Measurements from ENCODE around the gene FIBP.
A peak's percentile ranks its signal among the peaks of the same experiment; 100 is the strongest.

Gene FIBP

DNA sequence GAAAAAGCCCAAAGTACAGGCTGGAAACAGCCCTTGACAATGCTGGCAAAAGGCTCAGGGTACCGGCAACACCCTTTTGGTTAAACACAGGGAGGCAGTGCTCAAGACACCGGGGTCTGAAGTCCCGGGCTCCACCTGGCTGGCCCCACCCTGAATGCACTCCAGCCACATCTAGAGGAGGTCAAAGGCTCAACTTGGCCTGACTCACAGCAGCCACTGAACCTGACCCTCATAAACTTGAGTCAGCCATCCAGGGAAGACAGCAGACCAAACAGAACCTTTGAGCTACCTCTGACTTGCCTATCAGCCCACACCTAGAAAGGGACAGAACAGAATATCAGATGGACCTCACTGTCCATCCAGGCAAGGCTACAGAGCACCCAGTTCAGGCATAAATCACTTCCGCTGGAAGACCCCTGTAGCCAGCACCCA is 34.1 kb downstream of the FIBP start:
- Histone ChIP-seq H3K36me3 (ENCODE audit: insufficient read depth, low read length) (peaks cover 63% of the 10 kb centered on the region), H3K9me3 (ENCODE audit: insufficient read depth, low read length, severe bottlenecking) (no peaks in the 10 kb centered on the region), H3K79me2 (ENCODE audit: insufficient read depth, low read length) (peaks cover 41% of the 10 kb centered on the region), H3K9ac (ENCODE audit: low read depth, low read length) (no peak overlapping the region), H2AFZ (ENCODE audit: low read depth, low read length) (no peak overlapping the region), H3K27me3 (ENCODE audit: insufficient read depth, low read length, poor library complexity) (no peaks in the 10 kb centered on the region), H3K27ac (ENCODE audit: low read length) (no peak overlapping the region), H3K4me3 (ENCODE audit: low read depth in 1 of 2, low read length in 2 of 2) (no peak overlapping the region), H3K4me2 (ENCODE audit: insufficient read depth, low read length) (no peak overlapping the region), H3K4me1 (ENCODE audit: insufficient read depth, low read length) (peaks cover 28% of the 10 kb centered on the region), H4K20me1 (ENCODE audit: insufficient read depth, low read length) (peaks cover 69% of the 10 kb centered on the region)
- ATAC-seq (ENCODE audit: insufficient read depth, low read depth) = no peak
- no peak for TF ChIP-seq EZH2 (IDR thresholded peaks at IDR 0.05; ENCODE audit: borderline replicate concordance, low read depth, low read length, severe bottlenecking)
- TF ChIP-seq, protein P1, sequence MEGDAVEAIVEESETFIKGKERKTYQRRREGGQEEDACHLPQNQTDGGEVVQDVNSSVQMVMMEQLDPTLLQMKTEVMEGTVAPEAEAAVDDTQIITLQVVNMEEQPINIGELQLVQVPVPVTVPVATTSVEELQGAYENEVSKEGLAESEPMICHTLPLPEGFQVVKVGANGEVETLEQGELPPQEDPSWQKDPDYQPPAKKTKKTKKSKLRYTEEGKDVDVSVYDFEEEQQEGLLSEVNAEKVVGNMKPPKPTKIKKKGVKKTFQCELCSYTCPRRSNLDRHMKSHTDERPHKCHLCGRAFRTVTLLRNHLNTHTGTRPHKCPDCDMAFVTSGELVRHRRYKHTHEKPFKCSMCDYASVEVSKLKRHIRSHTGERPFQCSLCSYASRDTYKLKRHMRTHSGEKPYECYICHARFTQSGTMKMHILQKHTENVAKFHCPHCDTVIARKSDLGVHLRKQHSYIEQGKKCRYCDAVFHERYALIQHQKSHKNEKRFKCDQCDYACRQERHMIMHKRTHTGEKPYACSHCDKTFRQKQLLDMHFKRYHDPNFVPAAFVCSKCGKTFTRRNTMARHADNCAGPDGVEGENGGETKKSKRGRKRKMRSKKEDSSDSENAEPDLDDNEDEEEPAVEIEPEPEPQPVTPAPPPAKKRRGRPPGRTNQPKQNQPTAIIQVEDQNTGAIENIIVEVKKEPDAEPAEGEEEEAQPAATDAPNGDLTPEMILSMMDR (IDR thresholded peaks at IDR 0.05; ENCODE audit: borderline replicate concordance, extremely low read depth, low read length, poor library complexity, severe bottlenecking) = no peak
- peak; percentile 6 for DNase-seq

DNA sequence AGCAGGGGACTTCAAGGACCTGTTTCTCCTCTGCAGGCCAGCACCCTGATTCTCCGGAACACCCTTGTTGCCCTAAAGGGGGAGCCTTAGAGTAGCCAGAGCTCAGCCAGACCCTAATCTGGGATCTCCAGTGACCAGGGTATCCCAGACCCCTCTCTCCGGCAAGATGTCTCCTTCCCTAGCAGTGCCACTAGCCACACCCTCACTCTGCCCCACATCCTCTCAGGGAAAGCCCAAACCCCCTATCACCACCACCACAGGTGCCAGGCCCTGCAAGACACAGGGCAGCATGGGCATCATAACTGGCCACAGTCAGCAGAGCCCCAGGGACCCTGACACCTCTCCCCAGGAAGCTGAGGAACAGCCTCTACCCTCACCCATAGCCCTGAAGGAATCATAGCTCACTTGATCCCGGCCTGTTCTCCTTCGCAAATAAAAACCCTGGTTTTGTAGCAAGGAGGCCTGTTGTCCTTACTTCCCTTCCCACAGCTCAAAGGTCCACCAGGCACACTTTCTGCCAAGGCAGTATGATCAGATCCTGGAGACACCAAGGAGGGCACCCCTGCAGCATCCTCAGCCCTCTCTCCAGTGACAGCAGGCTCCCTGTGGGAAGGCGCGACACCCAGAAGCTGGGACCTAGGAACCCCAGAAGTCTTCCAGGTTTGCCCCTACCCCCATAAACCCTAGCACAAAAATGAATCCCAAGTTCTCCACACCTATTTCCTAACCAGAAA is 34.9 kb downstream of the FIBP start:
- Histone ChIP-seq H3K27ac (ENCODE audit: low read length) (no peak overlapping the region), H3K36me3 (ENCODE audit: insufficient read depth, low read length) (peaks cover 63% of the 10 kb centered on the region)
- peak; percentile 18 for DNase-seq

DNA sequence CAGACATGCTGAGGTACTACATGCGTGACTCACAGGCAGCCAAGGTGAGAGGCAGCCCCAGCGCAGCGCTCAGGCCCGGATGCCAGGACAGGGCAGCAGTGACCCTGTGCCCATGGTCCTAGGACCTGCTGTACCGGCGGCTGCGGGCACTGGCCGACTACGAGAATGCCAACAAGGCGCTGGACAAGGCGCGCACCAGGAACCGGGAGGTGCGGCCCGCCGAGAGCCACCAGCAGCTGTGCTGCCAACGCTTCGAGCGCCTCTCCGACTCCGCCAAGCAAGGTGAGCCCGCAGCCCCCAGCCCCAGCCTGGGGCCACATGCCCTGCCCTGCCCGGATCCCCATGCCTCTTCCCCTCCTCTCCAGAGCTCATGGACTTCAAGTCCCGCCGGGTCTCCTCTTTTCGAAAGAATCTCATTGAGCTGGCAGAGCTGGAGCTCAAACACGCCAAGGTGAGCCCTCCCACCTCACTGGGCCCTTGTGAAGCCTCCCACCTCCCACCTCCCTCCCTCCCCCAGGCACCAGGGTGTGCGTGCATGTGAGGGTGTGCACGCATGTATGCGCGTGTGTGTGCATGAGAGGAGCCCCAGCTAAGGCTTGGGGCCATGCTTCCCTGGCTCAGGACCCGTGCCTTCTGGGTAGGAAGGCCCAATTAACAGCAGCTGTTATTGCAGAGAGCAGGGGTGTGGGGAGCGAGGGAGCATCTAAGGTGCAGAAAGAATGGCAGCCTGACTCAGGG is 35.6 kb downstream of the FIBP start:
- Histone ChIP-seq H3K4me3 (ENCODE audit: low read depth in 1 of 2, low read length in 2 of 2) (no peak overlapping the region), H3K4me1 (ENCODE audit: insufficient read depth, low read length) (peaks cover 18% of the 10 kb centered on the region), H4K20me1 (ENCODE audit: insufficient read depth, low read length) (peaks cover 69% of the 10 kb centered on the region), H2AFZ (ENCODE audit: low read depth, low read length) (no peak overlapping the region), H3K9ac (ENCODE audit: low read depth, low read length) (no peak overlapping the region), H3K36me3 (ENCODE audit: insufficient read depth, low read length) (peaks cover 63% of the 10 kb centered on the region), H3K27ac (ENCODE audit: low read length) (no peak overlapping the region), H3K9me3 (ENCODE audit: insufficient read depth, low read length, severe bottlenecking) (no peaks in the 10 kb centered on the region), H3K27me3 (ENCODE audit: insufficient read depth, low read length, poor library complexity) (no peaks in the 10 kb centered on the region), H3K79me2 (ENCODE audit: insufficient read depth, low read length) (peaks cover 38% of the 10 kb centered on the region), H3K4me2 (ENCODE audit: insufficient read depth, low read length) (no peak overlapping the region)
- ATAC-seq (ENCODE audit: insufficient read depth, low read depth) (no peak), DNase-seq (peak; percentile 23)
- TF ChIP-seq, protein P1 (IDR thresholded peaks at IDR 0.05; ENCODE audit: borderline replicate concordance, extremely low read depth, low read length, poor library complexity, severe bottlenecking) = no peak
- TF ChIP-seq EZH2 (IDR thresholded peaks at IDR 0.05; ENCODE audit: borderline replicate concordance, low read depth, low read length, severe bottlenecking) = no peak

More for the DNA sequence above, 34.9 kb downstream of the FIBP start:
- TF ChIP-seq EZH2 (IDR thresholded peaks at IDR 0.05; ENCODE audit: borderline replicate concordance, low read depth, low read length, severe bottlenecking) = no peak
- TF ChIP-seq, protein P1 (IDR thresholded peaks at IDR 0.05; ENCODE audit: borderline replicate concordance, extremely low read depth, low read length, poor library complexity, severe bottlenecking) = peak; percentile 30
- H2AFZ ChIP-seq (ENCODE audit: low read depth, low read length) = no peak overlapping the region
- H3K4me2 ChIP-seq (ENCODE audit: insufficient read depth, low read length) = no peak overlapping the region
- no peaks in the 10 kb centered on the region for H3K9me3 ChIP-seq (ENCODE audit: insufficient read depth, low read length, severe bottlenecking)
- H3K4me3 ChIP-seq (ENCODE audit: low read depth in 1 of 2, low read length in 2 of 2) = no peak overlapping the region
- H3K27me3 ChIP-seq (ENCODE audit: insufficient read depth, low read length, poor library complexity) = no peaks in the 10 kb centered on the region
- H4K20me1 ChIP-seq (ENCODE audit: insufficient read depth, low read length) = peaks cover 69% of the 10 kb centered on the region
- H3K9ac ChIP-seq (ENCODE audit: low read depth, low read length) = no peak overlapping the region
- H3K4me1 ChIP-seq (ENCODE audit: insufficient read depth, low read length) = peaks cover 20% of the 10 kb centered on the region
- ATAC-seq (ENCODE audit: insufficient read depth, low read depth) = no peak
- H3K79me2 ChIP-seq (ENCODE audit: insufficient read depth, low read length) = peaks cover 41% of the 10 kb centered on the region
